ENCODE data around the gene SERPINA1.
"Not testable (repeated sequence)": the region's sequence is repeated elsewhere in the genome, so short reads cannot be mapped to it uniquely, and the experiment has no call there.

Gene SERPINA1

GRCh38 chr14:94382716-94383596 is 5.4 kb downstream of the SERPINA1 start:
- no peak for DNase-seq

DNA sequence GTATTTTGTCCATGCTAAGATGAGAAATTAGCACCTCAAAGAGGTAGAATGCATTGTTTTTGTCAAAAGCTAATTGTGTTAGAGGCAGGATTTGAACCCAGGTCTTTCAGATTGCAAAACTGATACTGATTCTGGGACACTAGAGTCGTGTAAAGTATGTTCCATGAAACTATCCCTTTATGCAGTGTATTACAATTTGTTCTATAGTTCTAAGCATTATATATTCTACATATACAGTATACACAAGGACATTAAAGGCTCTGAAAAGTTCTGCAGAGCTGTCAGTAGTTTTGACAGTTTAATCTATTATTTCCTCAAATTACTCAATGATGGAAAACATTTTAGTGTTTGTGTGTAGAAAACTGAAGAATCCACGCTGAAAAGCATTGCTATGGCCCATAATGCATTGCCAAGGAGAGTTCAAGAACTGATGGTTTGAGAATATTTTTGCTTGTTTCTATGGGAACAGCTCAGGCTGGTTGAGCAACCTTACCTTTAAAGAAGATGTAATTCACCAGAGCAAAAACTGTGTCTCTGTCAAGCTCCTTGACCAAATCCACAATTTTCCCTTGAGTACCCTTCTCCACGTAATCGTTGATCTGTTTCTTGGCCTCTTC is 6.2 kb downstream of the SERPINA1 start:
- DNase-seq = no peak

DNA sequence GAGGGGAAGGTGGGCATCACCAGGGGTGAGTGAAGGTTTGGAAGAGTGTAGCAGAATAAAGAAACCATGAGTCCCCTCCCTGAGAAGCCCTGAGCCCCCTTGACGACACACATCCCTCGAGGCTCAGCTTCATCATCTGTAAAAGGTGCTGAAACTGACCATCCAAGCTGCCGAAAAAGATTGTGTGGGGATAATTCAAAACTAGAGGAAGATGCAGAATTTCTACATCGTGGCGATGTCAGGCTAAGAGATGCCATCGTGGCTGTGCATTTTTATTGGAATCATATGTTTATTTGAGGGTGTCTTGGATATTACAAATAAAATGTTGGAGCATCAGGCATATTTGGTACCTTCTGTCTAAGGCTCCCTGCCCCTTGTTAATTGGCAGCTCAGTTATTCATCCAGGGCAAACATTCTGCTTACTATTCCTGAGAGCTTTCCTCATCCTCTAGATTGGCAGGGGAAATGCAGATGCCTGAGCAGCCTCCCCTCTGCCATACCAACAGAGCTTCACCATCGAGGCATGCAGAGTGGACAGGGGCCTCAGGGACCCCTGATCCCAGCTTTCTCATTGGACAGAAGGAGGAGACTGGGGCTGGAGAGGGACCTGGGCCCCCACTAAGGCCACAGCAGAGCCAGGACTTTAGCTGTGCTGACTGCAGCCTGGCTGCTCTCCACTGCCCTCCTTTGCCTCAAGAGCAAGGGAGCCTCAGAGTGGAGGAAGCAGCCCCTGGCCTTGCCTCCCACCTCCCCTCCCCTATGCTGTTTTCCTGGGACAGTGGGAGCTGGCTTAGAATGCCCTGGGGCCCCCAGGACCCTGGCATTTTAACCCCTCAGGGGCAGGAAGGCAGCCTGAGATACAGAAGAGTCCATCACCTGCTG is 7.0 kb downstream of the SERPINA1 start:
- DNase-seq = no peak

DNA sequence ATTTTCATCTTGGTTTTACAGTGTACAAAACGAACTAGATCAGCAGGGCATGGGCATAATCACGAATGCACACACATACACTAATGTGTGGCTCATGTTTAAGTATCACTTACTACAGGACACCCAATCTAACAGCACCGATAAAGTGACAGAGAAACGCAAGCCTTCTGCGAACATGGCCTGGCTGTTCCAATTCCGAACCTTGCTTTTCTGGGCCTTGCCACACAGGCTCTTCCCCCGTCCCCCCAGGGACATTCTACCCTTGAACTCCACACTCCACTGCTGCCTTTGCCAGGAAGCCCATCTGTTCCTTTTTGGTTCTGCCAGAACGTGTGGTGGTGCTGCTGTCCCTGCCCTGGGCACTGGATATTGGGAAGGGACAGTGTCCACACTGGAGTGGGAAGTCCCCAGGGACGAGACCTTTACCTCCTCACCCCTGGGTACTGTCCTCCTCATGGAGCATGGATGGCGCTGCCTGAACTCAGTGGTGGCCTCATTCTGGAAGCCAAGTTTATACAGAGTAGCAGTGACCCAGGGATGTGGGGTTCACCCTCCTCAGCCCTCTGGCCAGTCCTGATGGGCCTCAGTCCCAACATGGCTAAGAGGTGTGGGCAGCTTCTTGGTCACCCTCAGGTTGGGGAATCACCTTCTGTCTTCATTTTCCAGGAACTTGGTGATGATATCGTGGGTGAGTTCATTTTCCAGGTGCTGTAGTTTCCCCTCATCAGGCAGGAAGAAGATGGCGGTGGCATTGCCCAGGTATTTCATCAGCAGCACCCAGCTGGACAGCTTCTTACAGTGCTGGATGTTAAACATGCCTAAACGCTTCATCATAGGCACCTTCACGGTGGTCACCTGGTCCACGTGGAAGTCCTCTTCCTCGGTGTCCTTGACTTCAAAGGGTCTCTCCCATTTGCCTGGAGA is 7.9 kb downstream of the SERPINA1 start:
- DNase-seq = no peak

DNA sequence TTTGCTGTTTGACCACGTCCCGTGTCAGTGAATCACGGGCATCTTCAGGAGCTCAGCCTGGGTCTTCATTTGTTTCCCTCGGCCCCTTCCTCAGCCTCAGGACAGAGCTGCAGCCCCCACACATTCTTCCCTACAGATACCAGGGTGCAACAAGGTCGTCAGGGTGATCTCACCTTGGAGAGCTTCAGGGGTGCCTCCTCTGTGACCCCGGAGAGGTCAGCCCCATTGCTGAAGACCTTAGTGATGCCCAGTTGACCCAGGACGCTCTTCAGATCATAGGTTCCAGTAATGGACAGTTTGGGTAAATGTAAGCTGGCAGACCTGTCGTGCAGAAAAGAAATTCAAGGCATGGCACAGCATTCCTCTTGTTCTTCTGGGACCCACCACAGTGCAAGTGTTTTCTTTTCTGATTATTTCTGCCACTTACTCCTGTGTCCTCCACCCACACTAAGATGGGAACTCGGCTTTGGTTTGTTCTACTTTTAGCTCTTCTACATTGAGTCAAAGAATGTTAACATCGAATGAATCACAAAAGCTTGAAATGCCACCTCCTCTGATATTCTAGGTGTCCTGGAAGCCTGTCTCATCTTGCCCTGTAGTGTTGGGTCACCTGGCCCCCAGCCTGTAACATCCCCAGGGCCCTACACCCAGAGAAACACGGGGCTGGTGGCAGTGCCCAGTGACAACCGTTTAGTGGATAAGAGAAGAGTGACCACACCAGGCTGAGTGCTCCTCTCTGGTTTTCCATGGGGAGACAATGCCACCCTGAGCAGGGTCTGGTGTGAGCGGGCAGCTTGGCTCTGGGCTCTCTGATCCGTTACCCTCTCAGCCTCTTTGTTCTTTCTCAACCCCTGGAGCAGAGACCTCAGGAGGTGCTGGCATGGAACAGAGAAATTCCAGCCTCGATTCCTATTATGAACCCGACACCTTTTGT is 8.8 kb downstream of the SERPINA1 start:
- no peak for DNase-seq

DNA sequence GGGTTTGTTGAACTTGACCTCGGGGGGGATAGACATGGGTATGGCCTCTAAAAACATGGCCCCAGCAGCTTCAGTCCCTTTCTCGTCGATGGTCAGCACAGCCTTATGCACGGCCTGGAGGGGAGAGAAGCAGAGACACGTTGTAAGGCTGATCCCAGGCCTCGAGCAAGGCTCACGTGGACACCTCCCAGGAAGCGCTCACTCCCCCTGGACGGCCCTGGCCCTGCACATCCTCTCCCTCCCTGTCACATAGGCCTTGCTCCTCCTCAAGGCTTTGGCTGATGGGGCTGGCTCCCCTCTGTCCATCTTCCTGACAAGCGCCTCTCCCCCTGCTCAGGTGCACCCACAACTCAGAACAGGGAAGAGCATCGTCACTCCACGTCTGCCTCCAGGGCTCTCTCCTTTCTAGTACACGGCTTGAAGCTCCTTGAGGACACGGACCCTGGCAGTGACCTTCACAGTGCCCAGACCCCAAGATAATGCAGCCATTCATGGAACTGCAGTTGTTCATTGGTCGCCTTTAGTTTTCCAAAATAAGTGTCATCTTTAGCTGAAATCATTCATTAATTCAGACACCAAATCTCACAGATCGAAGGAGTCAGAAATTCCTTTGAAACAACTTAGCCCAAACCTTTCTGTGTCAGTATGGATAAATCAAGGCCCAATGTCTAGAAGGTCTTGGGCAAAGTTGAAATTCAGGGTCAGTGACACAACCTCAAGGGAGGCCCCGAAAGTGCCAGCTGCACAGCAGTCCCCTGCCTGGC is 9.7 kb downstream of the SERPINA1 start:
- no peak for DNase-seq

GRCh38 chr14:94377866-94378470 is 10.4 kb downstream of the SERPINA1 start:
- DNase-seq = no peak

- DNase-seq = no peak
Observed at GRCh38 chr14:94376976-94377865, 11.2 kb downstream of the SERPINA1 start.

DNA sequence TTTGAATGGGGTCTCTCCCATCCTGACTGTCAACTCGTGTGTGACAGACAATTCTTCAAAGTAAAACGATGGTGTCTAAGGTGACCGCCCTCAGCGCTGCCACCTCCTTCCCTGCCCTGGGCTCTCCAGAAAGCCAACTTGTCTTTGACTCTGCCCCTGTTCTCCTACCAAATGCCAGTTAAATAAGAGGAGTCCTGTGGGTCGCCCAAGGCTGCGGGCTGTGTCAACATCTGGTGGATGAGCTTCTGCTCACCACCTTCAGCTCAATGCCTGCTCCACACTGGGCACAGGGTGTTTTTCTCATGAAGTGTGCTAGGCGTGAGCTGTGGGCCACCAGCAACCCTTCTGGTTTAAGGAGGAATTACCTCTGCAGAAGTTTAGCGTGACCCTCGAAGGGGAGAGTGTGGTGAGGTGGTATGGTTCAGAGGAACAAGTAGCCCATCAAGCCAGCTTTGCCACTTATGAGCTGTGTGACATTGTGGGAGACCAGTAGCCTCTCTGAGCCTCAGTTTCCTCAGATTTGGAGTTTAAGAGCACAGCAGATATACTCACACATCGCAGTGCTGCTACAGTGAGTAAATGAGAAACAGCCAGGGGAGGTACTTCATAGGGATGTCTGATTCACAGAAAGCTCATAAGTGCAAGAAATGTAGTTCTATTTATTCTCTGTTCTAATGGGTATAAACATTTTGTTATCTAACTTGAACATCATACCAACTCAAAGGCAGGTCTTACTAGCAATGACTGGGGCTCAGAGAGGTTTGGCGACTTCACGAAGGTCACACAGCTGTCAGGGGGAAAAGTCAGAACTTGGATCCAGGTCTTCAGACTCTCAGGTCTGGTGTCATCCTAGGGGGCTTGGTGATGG is 12.1 kb downstream of the SERPINA1 start:
- no peak for DNase-seq

DNA sequence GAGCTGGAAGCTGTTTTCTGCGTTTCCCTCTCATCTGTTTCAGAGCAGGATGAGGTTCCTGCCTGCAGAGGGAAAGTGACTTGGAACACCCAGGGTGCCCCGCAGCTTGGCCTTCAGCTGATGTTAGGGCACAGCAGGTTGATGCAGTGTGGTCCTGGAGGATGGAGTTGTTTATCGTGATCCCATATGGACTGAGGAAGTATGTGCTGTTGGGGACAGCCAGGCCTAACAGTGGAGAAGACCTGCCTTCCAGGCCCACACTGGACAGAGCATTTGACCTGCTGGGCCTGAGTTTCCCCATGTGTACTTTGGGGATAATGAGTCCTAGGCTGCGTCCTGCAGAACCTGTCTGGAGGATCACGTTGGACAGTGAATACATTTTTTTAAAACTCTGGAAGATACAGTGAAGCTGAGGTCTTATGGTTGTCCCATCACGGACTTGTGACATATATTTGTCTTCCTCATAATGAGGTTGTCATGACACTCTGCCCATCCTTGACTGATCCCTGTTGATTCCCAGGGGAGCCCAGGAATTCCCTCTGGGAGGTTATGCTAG is 12.8 kb downstream of the SERPINA1 start:
- DNase-seq = no peak

- DNase-seq = no peak
Observed at GRCh38 chr14:94374749-94375260, 13.6 kb downstream of the SERPINA1 start.

- DNase-seq = no peak
Observed at GRCh38 chr14:94374116-94374515, 14.3 kb downstream of the SERPINA1 start.

GRCh38 chr14:94373708-94374107 is 14.7 kb downstream of the SERPINA1 start:
- DNase-seq = no peak

- DNase-seq = no peak
Observed at GRCh38 chr14:94372021-94372605, 16.3 kb downstream of the SERPINA1 start.

- DNase-seq = no peak
Observed at GRCh38 chr14:94370524-94370910, 17.9 kb downstream of the SERPINA1 start.

DNA sequence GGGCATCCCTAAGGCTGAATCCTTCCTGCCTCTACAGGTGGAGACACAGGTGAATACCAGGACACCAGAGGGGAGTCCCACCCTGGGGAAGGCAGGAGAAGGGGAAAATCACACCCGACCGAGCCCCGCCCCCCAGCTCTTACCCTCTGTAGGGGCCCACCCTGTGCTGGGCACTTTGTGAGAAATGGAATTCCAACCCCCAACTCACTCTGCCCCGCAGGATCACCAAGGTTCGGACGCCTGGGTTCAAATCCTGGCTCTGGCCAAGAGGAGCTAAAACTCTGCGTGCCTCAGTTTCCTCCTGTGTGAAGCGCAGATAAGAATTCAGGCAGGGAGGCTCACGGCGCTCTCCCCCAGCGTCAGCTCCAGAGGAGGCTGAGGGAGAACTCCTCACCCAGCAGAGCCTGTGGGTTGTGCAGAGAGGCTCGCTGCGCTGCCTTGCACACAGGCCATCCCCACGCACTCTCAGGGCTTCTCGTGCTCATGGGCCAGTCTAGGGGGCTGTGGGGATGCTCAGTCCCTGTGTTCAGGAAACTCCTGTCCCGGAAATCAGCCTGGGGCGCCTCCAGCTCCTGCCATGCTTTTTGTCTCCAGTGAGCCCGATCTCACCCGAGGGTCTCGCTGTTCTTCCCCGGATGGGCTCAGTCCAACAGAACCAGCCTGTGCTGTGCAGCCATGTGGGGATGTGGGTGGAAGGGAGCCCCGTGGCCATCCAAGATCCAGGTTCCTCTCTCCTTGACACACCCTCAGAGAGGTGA is 18.5 kb downstream of the SERPINA1 start:
- not testable (repeated sequence) for DNase-seq
